Panc1 (cell line): Measurements from ENCODE around the gene GPRC5A. TPM values are rescaled to one million over a fixed set of nuclear protein-coding genes. Genes with fewer than 3 reads are reported as not detected.

ENCODE experiments used
- ATAC-seq: fragments of 200-7000 bp; cut with Tn5 transposase; 2 replicates; pipeline ENCODE4 v1.9.1; 2020; ENCODE audit warnings: mild to moderate bottlenecking, moderate library complexity
- BruUV-seq: library from RNA; stranded (reverse); fragments of 400-500 nt; replicated peaks from 2 replicates; lab custom pipeline; 2021; lab: Mats Ljungman, UMichigan
- CTCF ChIA-PET: fragments of 300-600 bp; sonication (Branson Sonifier 250); formaldehyde crosslinking; loops from one replicate; lab custom pipeline; 2022; ENCODE audit warnings: antibody characterized with exemption; lab: Charles Lee
- POLR2A ChIA-PET: fragments of 300-600 bp; sonication (Branson Sonifier 250); formaldehyde crosslinking; loops from one replicate; lab custom pipeline; 2022; ENCODE audit warnings: antibody characterized with exemption; lab: Charles Lee
- DNase-seq: peaks from one replicate; pipeline ENCODE4 v3.0.0-alpha.2; 2010; ENCODE audit warnings: low read depth, low spot score
- H3K27ac ChIP-seq: 2 replicates; pipeline ENCODE4 v1.5.1; 2011; ENCODE audit warnings: mild to moderate bottlenecking, low read length, inconsistent platforms
- H3K27me3 ChIP-seq: fragments of 200-500 bp; sonication (Bioruptor generic); 2 replicates; pipeline ENCODE4 v1.6.0; 2014; ENCODE audit warnings: low read length, inconsistent platforms; ENCODE audit not compliant: control insufficient read depth, insufficient read depth
- H3K36me3 ChIP-seq: fragments of 200-500 bp; sonication (Bioruptor generic); 2 replicates; pipeline ENCODE4 v1.5.1; 2014; ENCODE audit warnings: inconsistent platforms, mild to moderate bottlenecking, low read length, moderate library complexity; ENCODE audit not compliant: control insufficient read depth, insufficient read depth
- H3K4me1 ChIP-seq: 2 replicates; pipeline ENCODE4 v1.5.1; 2011; ENCODE audit warnings: inconsistent platforms, mild to moderate bottlenecking, low read length, moderate library complexity; ENCODE audit not compliant: control insufficient read depth, insufficient read depth
- H3K4me3 ChIP-seq, 2 experiments: 2 replicates each; pipeline ENCODE4 v1.5.1; 2011 to 2012; ENCODE audit warnings: low read depth in 2 of 2, low read length in 2 of 2, mild to moderate bottlenecking in 2 of 2, inconsistent platforms in 1 of 2, moderate library complexity in 1 of 2
- H3K9me3 ChIP-seq: fragments of 200-500 bp; sonication (Bioruptor generic); 2 replicates; pipeline ENCODE4 v1.5.1; 2014; ENCODE audit warnings: low read depth, mild to moderate bottlenecking, inconsistent platforms, low read length, moderate library complexity; ENCODE audit not compliant: control insufficient read depth, insufficient read depth
- POLR2AphosphoS5 ChIP-seq: IDR thresholded peaks from 2 replicates; pipeline ENCODE4 v1.6.1; 2012; ENCODE audit warnings: mild to moderate bottlenecking, low read depth, low read length, moderate library complexity
- REST ChIP-seq, 2 experiments: IDR thresholded peaks; 2 replicates each; pipeline ENCODE4 v1.6.1; 2011 to 2012; ENCODE audit warnings: low read depth in 2 of 2, control low read depth in 1 of 2, low read length in 1 of 2, mild to moderate bottlenecking in 1 of 2, moderate library complexity in 1 of 2; ENCODE audit not compliant: insufficient read depth in 1 of 2
- SIN3A ChIP-seq: IDR thresholded peaks from 2 replicates; pipeline ENCODE4 v1.6.1; 2012; ENCODE audit warnings: low read depth, mild to moderate bottlenecking, low read length, moderate library complexity, borderline replicate concordance; ENCODE audit not compliant: insufficient read depth
- TCF7L2 ChIP-seq: IDR thresholded peaks from 2 replicates; pipeline ENCODE4 v1.6.1; 2011; ENCODE audit warnings: mild to moderate bottlenecking, low read depth, low read length, inconsistent platforms
- in situ Hi-C: cut with HindIII; loops from 2 replicates; pipeline ENCODE4 v1.10.0; 2016; ENCODE audit warnings: low sequenced_read_pairs, low pct_unique_long_range_greater_than_20kb
- intact Hi-C: fragments of 100-400 bp; cut with micrococcal nuclease; formaldehyde crosslinking; loops from one replicate; pipeline ENCODE4 v1.10.0; 2022; ENCODE audit not compliant: unreplicated experiment
- total RNA-seq: library from RNA; stranded (reverse); gene quantifications from one replicate; pipeline ENCODE4 v1.2.1, GENCODE V29; 2021; ENCODE audit not compliant: unreplicated experiment
- TF ChIP-seq, protein P1 (sequence below): fragments of 450-650 bp; IDR thresholded peaks from 2 replicates; pipeline ENCODE4 v1.5.1; 2017; ENCODE audit warnings: mild to moderate bottlenecking

GPRC5A gene
- total RNA-seq, 1 experiment from 2014 or later = 648 TPM

GRCh38 chr12:12900786-12901157 lies 9.4 kb downstream of the GPRC5A start:
- no peaks in the 10 kb centered on the region for H3K9me3 ChIP-seq
- TSS peak; percentile 4 for BruUV-seq
- H3K27ac ChIP-seq = peak overlapping the region; percentile 96
- DNase-seq (no peak), ATAC-seq (no peak)
- POLR2A ChIA-PET = no interaction called here
- in situ Hi-C loops (no loop called here), intact Hi-C loops (no loop called here)
- H3K4me1 ChIP-seq = peaks cover 88% of the 10 kb centered on the region
- no peak for TF ChIP-seq REST (IDR thresholded peaks at IDR 0.05; ENCODE audit: insufficient read depth in 1 of 2, low read depth in 2 of 2, low read length in 1 of 2)
- no peak for TF ChIP-seq POLR2AphosphoS5
- no peak for TF ChIP-seq TCF7L2
- TF ChIP-seq, protein P1, sequence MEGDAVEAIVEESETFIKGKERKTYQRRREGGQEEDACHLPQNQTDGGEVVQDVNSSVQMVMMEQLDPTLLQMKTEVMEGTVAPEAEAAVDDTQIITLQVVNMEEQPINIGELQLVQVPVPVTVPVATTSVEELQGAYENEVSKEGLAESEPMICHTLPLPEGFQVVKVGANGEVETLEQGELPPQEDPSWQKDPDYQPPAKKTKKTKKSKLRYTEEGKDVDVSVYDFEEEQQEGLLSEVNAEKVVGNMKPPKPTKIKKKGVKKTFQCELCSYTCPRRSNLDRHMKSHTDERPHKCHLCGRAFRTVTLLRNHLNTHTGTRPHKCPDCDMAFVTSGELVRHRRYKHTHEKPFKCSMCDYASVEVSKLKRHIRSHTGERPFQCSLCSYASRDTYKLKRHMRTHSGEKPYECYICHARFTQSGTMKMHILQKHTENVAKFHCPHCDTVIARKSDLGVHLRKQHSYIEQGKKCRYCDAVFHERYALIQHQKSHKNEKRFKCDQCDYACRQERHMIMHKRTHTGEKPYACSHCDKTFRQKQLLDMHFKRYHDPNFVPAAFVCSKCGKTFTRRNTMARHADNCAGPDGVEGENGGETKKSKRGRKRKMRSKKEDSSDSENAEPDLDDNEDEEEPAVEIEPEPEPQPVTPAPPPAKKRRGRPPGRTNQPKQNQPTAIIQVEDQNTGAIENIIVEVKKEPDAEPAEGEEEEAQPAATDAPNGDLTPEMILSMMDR = no peak
- no peak for TF ChIP-seq SIN3A
- H3K36me3 ChIP-seq = peaks cover 6% of the 10 kb centered on the region; the same call in 1 of the 2 replicates
- H3K4me3 ChIP-seq = peak overlapping the region; percentile 7 to 44; a peak in 2 of 4 replicates
- CTCF ChIA-PET = no interaction called here
- H3K27me3 ChIP-seq = no peaks in the 10 kb centered on the region

- no TSS peak for BruUV-seq
- Histone ChIP-seq H3K9me3 (no peaks in the 10 kb centered on the region), H3K36me3 (peaks cover 6% of the 10 kb centered on the region; the same call in 1 of the 2 replicates), H3K4me1 (peaks cover 92% of the 10 kb centered on the region), H3K4me3 (peak overlapping the region; percentile 7 to 44; a peak in 2 of 4 replicates), H3K27me3 (no peaks in the 10 kb centered on the region), H3K27ac (peak overlapping the region; percentile 96)
- CTCF ChIA-PET = no interaction called here
- DNase-seq = no peak
- POLR2A ChIA-PET = interaction anchor here (0.7 kb wide), 2 partner anchors 13 to 64 kb away, joined by 3 to 11 read pairs; no protein-coding TSS in a partner anchor
- intact Hi-C loops = no loop called here
- ATAC-seq = peak; percentile 36
- TF ChIP-seq, protein P1 = no peak
- no peak for TF ChIP-seq TCF7L2
- peak; percentile 86 for TF ChIP-seq POLR2AphosphoS5
- no peak for TF ChIP-seq REST (IDR thresholded peaks at IDR 0.05; ENCODE audit: insufficient read depth in 1 of 2, low read depth in 2 of 2, low read length in 1 of 2)
- TF ChIP-seq SIN3A = no peak
- in situ Hi-C loops = no loop called here
Measured at GRCh38 chr12:12901158-12901791, 9.9 kb downstream of the GPRC5A start.
